Left cardiac atrium (tissue), 4 donors: ENCODE measurements around the gene GNA12. TPM values are rescaled to one million over a fixed set of nuclear protein-coding genes. Genes with fewer than 3 reads are reported as not detected.
A peak's percentile ranks its signal among the peaks of the same experiment; 100 is the strongest.

Experiments used
- ATAC-seq, 2 donors: fragments of 200-7000 bp; cut with Tn5 transposase; one replicate each; pipeline ENCODE4 v1.9.1; 2020; ENCODE audit warnings: mild to moderate bottlenecking in 2 of 2, moderate library complexity in 2 of 2
- DNase-seq: peaks from one replicate; pipeline ENCODE4 v3.0.0-alpha.2; 2020
- intact Hi-C, 2 donors: fragments of 100-400 bp; cut with DNase I; formaldehyde crosslinking; loops; one replicate each; pipeline versions ENCODE4 v1.14.1 to v1.15.1; 2022 to 2023
- total RNA-seq, 2 donors: library from RNA; stranded (reverse); fragmentation: NEBNext Ultra II Directional; extraction: Animal tissue kit (Norgen Biotek cat#: 25700); gene quantifications; one replicate each; pipeline ENCODE4 v1.2.1, GENCODE V29; 2021
- donor health status: DM: no; HTN: yes; CAD: no.
- donor health status: DM: no; HTN: yes; CAD: no; lungs with severe emphysema.
- donor health status: DM: yes; HTN: yes; CAD: no.
- donor health status: Dilated cardiomyopathy.

GNA12 gene
- total RNA-seq, 2 donors from 2014 or later: 47.4 to 52.2 TPM

GRCh38 chr7:2845034-2845592 lies 1.0 kb upstream of the GNA12 start:
- intact Hi-C loops: no loop called here
- DNase-seq: no peak
- no peak for ATAC-seq

- DNase-seq: peak; percentile 57
- intact Hi-C loops: loop anchor here in 1 of 2 donors (5.0 kb wide), 1 partner anchor 126 kb away; no protein-coding TSS in a partner anchor
- ATAC-seq: peak; percentile 3 to 14
Measured at GRCh38 chr7:2843711-2844152, 376 bp downstream of the GNA12 start.

GRCh38 chr7:2843191-2843685 lies 870 bp downstream of the GNA12 start:
- DNase-seq (peak; percentile 28), ATAC-seq (no peak)
- intact Hi-C loops: loop anchor here in 1 of 2 donors (5.0 kb wide), 1 partner anchor 126 kb away; no protein-coding TSS in a partner anchor

- ATAC-seq (no peak), DNase-seq (no peak)
- intact Hi-C loops: loop anchor here in 1 of 2 donors (5.0 kb wide), 1 partner anchor 125 kb away; no protein-coding TSS in a partner anchor
Measured at GRCh38 chr7:2841907-2842306, 2.2 kb downstream of the GNA12 start.

GRCh38 chr7:2840458-2840857 lies 3.6 kb downstream of the GNA12 start:
- ATAC-seq (no peak), DNase-seq (no peak)
- intact Hi-C loops: loop anchor here in 1 of 2 donors (5.0 kb wide), 1 partner anchor 123 kb away; no protein-coding TSS in a partner anchor

GRCh38 chr7:2838873-2839578 lies 5.1 kb downstream of the GNA12 start:
- DNase-seq: no peak
- ATAC-seq: no peak
- intact Hi-C loops: no loop called here

GRCh38 chr7:2838451-2838850 lies 5.7 kb downstream of the GNA12 start:
- intact Hi-C loops: no loop called here
- DNase-seq (no peak), ATAC-seq (no peak)

- DNase-seq (no peak), ATAC-seq (no peak)
- intact Hi-C loops: no loop called here
Measured at GRCh38 chr7:2837496-2837895, 6.6 kb downstream of the GNA12 start.

- ATAC-seq (no peak), DNase-seq (no peak)
- intact Hi-C loops: no loop called here
Measured at GRCh38 chr7:2834748-2835441, 9.2 kb downstream of the GNA12 start.

- intact Hi-C loops: no loop called here
- DNase-seq (no peak), ATAC-seq (no peak)
Measured at GRCh38 chr7:2833083-2833910, 10.8 kb downstream of the GNA12 start.

- ATAC-seq: no peak
- intact Hi-C loops: no loop called here
- DNase-seq: no peak
Measured at GRCh38 chr7:2832461-2832860, 11.6 kb downstream of the GNA12 start.

GRCh38 chr7:2830609-2831376 lies 13.3 kb downstream of the GNA12 start:
- intact Hi-C loops: no loop called here
- DNase-seq (no peak), ATAC-seq (no peak)

GRCh38 chr7:2829040-2829439 lies 15.1 kb downstream of the GNA12 start:
- DNase-seq: no peak
- intact Hi-C loops: no loop called here
- no peak for ATAC-seq

- no peak for ATAC-seq
- intact Hi-C loops: no loop called here
- DNase-seq: no peak
Measured at GRCh38 chr7:2826771-2827170, 17.3 kb downstream of the GNA12 start.

- no peak for DNase-seq
- intact Hi-C loops: no loop called here
- no peak for ATAC-seq
Measured at GRCh38 chr7:2825559-2826227, 18.4 kb downstream of the GNA12 start.

GRCh38 chr7:2824678-2825461 lies 19.2 kb downstream of the GNA12 start:
- ATAC-seq (no peak), DNase-seq (peak; percentile 19)
- intact Hi-C loops: no loop called here

- intact Hi-C loops: no loop called here
- ATAC-seq (no peak), DNase-seq (no peak)
Measured at GRCh38 chr7:2824026-2824677, 20.0 kb downstream of the GNA12 start.
